Activated CD4-positive, alpha-beta memory T cell treated with anti-CD3 and anti-CD28 coated beads for 36 hours (primary cell): Measurements from ENCODE around the gene RASSF10. TPM values are rescaled to one million over a fixed set of nuclear protein-coding genes. Genes with fewer than 3 reads are reported as not detected.

Experiments used
- CTCF ChIA-PET: fragments of 350-600 bp; sonication (Branson Sonifier 250); formaldehyde crosslinking; loops from one replicate; lab custom pipeline; 2021; ENCODE audit warnings: antibody characterized with exemption, inconsistent platforms; lab: Charles Lee
- POLR2A ChIA-PET: fragments of 350-600 bp; sonication (Branson Sonifier 250); formaldehyde crosslinking; loops from one replicate; lab custom pipeline; 2021; ENCODE audit warnings: antibody characterized with exemption; lab: Charles Lee
- DNase-seq: peaks from one replicate; pipeline ENCODE4 v3.0.0-alpha.2; 2020
- H3K27ac Mint-ChIP-seq: one replicate; pipeline ENCODE4 v1.8.0; 2021; ENCODE audit warnings: mixed read lengths
- H3K27me3 Mint-ChIP-seq: one replicate; pipeline ENCODE4 v1.8.0; 2021; ENCODE audit warnings: mixed read lengths
- H3K36me3 Mint-ChIP-seq: one replicate; pipeline ENCODE4 v1.8.0; 2021; ENCODE audit warnings: mixed read lengths
- H3K4me1 Mint-ChIP-seq: one replicate; pipeline ENCODE4 v1.8.0; 2021; ENCODE audit warnings: low read depth, mixed read lengths
- H3K4me3 Mint-ChIP-seq: one replicate; pipeline ENCODE4 v1.8.0; 2021; ENCODE audit warnings: mild to moderate bottlenecking, mixed read lengths
- H3K9me3 Mint-ChIP-seq: one replicate; pipeline ENCODE4 v1.8.0; 2021; ENCODE audit warnings: mixed read lengths
- intact Hi-C: fragments of 100-400 bp; cut with micrococcal nuclease; formaldehyde crosslinking; loops from one replicate; pipeline ENCODE4 v1.15.1; 2023
- total RNA-seq, 2 experiments: library from RNA; stranded (reverse); gene quantifications; one replicate each; pipeline ENCODE4 v1.2.3, GENCODE V29; 2021

The RASSF10 gene
- total RNA-seq, 2 experiments from 2014 or later: not detected

DNA sequence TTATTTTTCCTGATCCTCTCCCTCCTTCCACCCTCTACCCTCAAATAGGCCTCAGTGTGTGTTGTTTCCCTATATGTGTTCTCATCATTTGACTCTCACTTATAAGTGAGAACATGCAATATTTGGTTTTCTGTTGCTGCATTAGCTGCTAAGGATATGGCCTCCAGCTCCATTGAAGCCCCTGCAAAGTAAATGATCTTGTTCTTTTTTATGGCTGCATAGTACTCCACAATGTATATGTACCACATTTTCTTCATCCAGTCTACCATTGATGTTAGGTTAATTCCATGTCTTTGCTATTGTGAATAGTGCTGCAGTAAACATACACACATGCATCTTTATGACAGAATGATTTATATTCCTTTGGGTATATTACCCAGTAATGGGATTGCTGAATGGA is 13.3 kb upstream of the RASSF10 start:
- Mint-ChIP-seq H3K36me3 (no peaks in the 10 kb centered on the region), H3K27me3 (peaks cover 7% of the 10 kb centered on the region), H3K27ac (no peak overlapping the region), H3K4me1 (no peaks in the 10 kb centered on the region), H3K9me3 (peaks cover 6% of the 10 kb centered on the region), H3K4me3 (no peak overlapping the region)
- POLR2A ChIA-PET: no interaction called here
- no peak for DNase-seq
- CTCF ChIA-PET: no interaction called here
- intact Hi-C loops: no loop called here

DNA sequence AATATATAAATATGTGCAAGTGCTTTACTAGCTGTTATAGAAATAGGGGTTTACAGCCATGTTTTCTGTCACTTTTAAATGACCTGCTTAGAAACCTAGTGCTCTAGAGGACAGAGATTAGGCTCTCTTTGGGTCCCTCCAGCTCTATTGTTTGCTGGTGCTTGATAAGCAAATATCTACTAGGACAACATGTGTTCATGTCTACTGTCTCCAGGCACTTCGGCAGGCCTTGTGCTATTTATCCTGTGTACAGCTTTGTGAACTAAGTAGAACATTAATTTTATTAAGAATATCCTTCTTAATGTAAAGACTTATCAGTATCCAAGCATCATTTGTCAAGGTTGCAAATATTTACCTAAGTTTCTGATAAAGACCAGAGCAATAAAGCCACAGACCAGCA is 11.9 kb upstream of the RASSF10 start:
- Mint-ChIP-seq H3K9me3 (peaks cover 6% of the 10 kb centered on the region), H3K4me1 (no peaks in the 10 kb centered on the region), H3K4me3 (no peak overlapping the region), H3K27ac (no peak overlapping the region), H3K27me3 (peaks cover 14% of the 10 kb centered on the region), H3K36me3 (no peaks in the 10 kb centered on the region)
- DNase-seq: no peak
- intact Hi-C loops: no loop called here
- POLR2A ChIA-PET: no interaction called here
- CTCF ChIA-PET: no interaction called here

DNA sequence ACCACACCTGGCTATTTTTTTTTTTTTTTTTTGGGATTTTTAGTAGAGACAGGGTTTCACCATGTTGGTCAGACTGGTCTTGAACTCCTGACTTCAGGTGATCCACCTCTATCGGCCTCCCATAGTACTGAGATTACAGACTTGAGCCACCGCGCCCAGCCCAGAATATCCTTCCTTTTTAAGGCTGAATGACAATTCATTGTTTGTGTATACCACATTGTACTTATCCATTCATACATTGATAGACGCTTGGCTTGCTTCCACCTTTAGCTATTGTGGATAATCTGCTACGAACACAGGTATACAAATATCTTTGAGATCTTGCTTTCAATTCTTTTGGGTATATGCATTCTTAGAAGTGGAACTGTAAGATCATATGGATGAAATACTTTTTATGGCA is 10.8 kb upstream of the RASSF10 start:
- Mint-ChIP-seq H3K36me3 (no peaks in the 10 kb centered on the region), H3K27ac (no peak overlapping the region), H3K4me3 (no peak overlapping the region), H3K4me1 (no peaks in the 10 kb centered on the region), H3K27me3 (peaks cover 19% of the 10 kb centered on the region), H3K9me3 (peaks cover 6% of the 10 kb centered on the region)
- POLR2A ChIA-PET: interaction anchor here (0.6 kb wide), 1 partner anchor 15 kb away, joined by 4 read pairs; no protein-coding TSS in a partner anchor
- CTCF ChIA-PET: no interaction called here
- intact Hi-C loops: no loop called here
- DNase-seq: no peak

DNA sequence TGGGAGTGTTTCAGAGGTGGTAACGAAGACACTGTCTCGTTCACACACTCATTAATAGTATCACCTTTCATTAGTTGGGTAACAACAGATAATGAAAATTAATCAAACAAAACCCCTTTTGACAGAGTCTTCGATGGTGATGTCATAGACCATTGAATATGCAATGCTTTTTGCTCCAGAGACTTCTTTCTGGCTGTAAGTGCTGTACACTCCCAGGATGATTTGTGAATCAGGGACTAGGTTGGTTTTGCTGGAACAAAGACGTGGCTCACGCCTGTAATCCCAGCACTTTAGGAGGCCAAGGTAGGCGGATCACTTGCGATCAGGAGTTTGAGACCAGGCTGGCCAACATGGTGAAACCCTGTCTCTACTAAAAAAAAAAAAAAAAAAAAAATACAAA is 9.5 kb upstream of the RASSF10 start:
- H3K27me3 Mint-ChIP-seq: peaks cover 26% of the 10 kb centered on the region
- no peak overlapping the region for H3K4me3 Mint-ChIP-seq
- ChIA-PET CTCF (no interaction called here), POLR2A (no interaction called here)
- no peak for DNase-seq
- peaks cover 6% of the 10 kb centered on the region for H3K9me3 Mint-ChIP-seq
- no peak overlapping the region for H3K27ac Mint-ChIP-seq
- intact Hi-C loops: no loop called here
- H3K4me1 Mint-ChIP-seq: no peaks in the 10 kb centered on the region
- no peaks in the 10 kb centered on the region for H3K36me3 Mint-ChIP-seq

DNA sequence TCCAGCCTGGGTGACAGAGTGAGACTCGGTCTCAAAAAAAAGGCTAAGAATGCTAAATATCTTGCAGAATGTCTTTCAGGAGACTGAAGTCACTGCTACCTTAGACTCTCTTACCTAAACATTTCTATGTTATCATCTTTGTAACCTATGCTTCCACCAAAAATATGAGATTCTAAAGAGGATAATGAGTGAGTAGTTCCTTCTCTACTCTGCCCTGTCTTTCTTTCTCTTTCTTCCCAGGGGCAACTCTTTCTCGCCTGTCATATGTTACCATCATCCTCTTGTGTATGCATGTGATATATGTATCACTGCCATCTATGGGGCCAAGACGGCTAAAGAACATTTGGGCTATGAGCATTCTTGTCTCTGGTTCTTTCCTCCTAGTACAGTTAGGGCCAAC is 9.0 kb upstream of the RASSF10 start:
- Mint-ChIP-seq H3K27ac (no peak overlapping the region), H3K27me3 (peaks cover 27% of the 10 kb centered on the region), H3K4me3 (no peak overlapping the region), H3K9me3 (peaks cover 6% of the 10 kb centered on the region), H3K36me3 (no peaks in the 10 kb centered on the region), H3K4me1 (no peaks in the 10 kb centered on the region)
- intact Hi-C loops: no loop called here
- DNase-seq: no peak
- CTCF ChIA-PET: no interaction called here
- POLR2A ChIA-PET: no interaction called here

DNA sequence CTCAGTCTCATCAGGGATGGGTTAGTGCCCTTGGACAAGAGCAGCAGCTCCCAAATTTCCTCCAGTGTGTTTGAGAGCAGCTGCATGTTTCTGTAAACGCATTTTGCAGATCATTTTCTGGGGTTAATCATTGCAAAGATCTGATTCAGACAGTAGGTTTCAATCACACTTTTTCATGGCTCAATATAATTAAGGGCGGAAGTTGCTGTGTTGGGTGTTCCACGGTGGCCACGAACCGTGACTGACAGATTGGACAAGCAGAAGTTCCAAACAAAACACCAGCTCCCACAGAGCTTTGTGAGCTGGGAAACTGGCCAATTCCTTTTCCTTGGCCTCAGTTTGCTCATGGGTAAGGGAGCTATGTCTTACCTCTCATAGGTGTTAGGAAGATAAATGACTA is 8.4 kb upstream of the RASSF10 start:
- Mint-ChIP-seq H3K27me3 (peaks cover 27% of the 10 kb centered on the region), H3K4me3 (no peak overlapping the region), H3K9me3 (peaks cover 5% of the 10 kb centered on the region), H3K27ac (no peak overlapping the region), H3K36me3 (no peaks in the 10 kb centered on the region), H3K4me1 (no peaks in the 10 kb centered on the region)
- POLR2A ChIA-PET: no interaction called here
- intact Hi-C loops: no loop called here
- DNase-seq: no peak
- CTCF ChIA-PET: no interaction called here

DNA sequence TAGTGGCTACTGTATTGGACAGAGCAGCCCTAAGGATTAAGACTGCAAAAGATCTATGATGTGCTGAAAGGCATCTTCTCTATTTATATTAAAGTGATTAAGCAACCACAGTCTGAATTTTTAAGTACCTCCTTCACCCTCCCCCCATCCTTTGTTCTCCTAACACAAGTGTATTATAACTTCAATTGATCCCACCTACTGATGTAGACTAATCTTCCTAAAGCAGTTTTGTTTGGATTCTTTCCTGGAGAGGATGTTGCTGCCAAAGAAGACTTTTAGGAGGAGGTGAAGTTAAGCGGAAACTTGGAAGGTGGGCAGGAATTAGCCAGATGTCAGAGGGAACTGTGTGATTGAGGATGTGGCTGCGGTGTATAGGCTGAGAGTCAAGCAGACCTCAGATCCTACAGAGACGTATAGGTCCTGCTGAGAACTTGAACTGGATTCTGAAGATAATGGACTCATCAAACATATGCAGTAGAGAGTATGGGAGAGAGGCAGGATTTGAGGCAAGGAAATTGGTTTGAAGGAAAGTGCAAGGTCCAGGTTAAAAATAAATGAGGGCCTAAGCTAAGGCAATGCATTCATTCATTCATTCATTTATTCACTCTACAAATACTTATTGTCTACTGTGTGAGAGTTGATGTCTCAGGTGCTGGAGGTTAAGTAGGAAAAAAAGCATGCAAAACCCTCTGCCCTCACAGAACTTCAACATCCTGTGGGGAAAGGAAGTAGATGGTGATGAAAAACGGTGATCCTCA is 5.2 kb upstream of the RASSF10 start:
- Mint-ChIP-seq H3K4me1 (peaks cover 3% of the 10 kb centered on the region), H3K4me3 (no peak overlapping the region), H3K27ac (no peak overlapping the region), H3K27me3 (peaks cover 54% of the 10 kb centered on the region), H3K36me3 (no peaks in the 10 kb centered on the region), H3K9me3 (no peaks in the 10 kb centered on the region)
- CTCF ChIA-PET: no interaction called here
- no peak for DNase-seq
- intact Hi-C loops: no loop called here
- POLR2A ChIA-PET: no interaction called here

DNA sequence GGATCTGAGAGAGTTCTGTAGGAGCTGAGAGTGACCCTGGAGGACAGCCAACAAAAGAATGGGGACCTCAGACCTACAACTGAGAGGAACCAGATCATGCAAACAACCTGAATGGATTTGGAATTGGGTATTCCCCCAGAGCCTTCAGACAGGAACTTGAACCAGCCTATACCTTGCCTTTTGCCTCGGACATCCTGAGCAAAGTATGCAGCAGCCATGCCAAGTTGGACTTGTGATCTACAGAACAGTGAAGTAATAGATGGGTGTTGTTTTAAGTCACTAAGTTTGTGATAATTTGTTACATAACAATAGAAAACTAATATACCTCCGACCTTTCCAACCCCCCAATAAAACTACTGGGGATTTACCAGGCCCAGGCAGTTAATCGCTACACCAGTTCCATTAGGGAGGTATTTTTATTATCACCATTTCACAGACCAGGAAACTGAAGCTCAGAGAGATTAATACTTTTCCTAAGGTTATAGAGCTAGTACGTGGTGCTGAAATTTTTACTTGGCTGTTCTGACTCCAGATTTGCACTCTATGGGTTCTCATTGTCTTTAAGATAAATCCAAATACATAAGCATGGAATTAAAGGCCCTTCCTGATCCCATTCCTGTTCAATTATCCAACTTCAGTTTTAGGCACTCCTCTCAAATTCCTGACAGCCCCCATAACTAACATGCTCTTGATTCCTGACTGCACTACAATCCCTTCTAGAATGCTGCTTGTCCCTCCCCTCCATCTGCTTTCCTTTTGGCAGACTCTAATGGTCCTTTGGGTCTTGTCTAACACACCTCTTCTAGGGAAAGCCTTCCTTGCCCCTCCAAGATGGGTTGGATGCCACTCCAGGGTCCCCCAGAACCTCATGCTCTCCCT is 1.7 kb upstream of the RASSF10 start:
- H3K27me3 Mint-ChIP-seq: peaks cover 66% of the 10 kb centered on the region
- no peaks in the 10 kb centered on the region for H3K36me3 Mint-ChIP-seq
- POLR2A ChIA-PET: no interaction called here

DNA sequence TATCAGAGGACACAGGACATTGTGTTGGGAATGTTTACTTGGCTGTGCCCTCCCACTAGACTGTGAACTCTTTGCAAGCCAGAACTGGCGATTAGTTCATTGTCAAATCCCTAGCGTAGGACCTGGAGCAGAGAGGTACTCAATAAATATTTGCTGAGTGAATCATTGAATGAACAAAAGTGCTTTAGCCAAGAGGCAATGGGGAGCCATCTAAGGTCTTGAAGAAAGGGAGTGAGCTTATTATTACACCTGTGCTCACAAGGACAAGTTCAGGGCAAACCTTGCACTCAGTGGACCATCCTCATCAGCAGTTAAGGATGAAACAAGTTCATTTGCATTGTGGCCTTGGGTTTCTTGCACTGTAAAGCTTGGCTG is 1.1 kb upstream of the RASSF10 start:
- H3K27me3 Mint-ChIP-seq: peaks cover 68% of the 10 kb centered on the region
- POLR2A ChIA-PET: no interaction called here
- intact Hi-C loops: no loop called here
- no peak for DNase-seq
- H3K9me3 Mint-ChIP-seq: no peaks in the 10 kb centered on the region
- no peak overlapping the region for H3K4me3 Mint-ChIP-seq
- no peaks in the 10 kb centered on the region for H3K36me3 Mint-ChIP-seq
- peaks cover 7% of the 10 kb centered on the region for H3K4me1 Mint-ChIP-seq
- CTCF ChIA-PET: no interaction called here
- H3K27ac Mint-ChIP-seq: no peak overlapping the region

More for the DNA sequence above, 1.7 kb upstream of the RASSF10 start:
- peaks cover 7% of the 10 kb centered on the region for H3K4me1 Mint-ChIP-seq
- DNase-seq: no peak
- CTCF ChIA-PET: interaction anchor here (0.6 kb wide), 1 partner anchor 336 kb away, joined by 3 read pairs; no protein-coding TSS in a partner anchor
- intact Hi-C loops: no loop called here
- no peak overlapping the region for H3K27ac Mint-ChIP-seq
- no peak overlapping the region for H3K4me3 Mint-ChIP-seq
- H3K9me3 Mint-ChIP-seq: no peaks in the 10 kb centered on the region

DNA sequence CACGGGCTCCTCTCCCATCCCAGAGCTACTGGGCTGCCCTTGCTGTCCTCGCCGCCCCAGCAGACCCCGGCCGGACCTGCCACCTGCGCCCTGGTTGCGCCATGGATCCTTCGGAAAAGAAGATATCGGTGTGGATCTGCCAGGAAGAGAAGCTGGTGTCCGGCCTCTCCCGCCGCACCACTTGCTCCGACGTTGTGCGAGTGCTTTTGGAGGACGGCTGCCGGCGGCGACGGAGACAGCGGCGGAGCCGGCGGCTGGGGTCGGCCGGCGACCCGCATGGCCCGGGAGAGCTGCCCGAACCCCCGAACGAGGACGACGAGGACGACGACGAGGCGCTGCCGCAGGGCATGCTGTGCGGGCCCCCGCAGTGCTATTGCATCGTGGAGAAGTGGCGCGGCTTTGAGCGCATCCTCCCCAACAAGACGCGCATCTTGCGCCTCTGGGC is 382 bp downstream of the RASSF10 start:
- H3K9me3 Mint-ChIP-seq: no peaks in the 10 kb centered on the region
- intact Hi-C loops: no loop called here
- no peak for DNase-seq
- peaks cover 7% of the 10 kb centered on the region for H3K4me1 Mint-ChIP-seq
- H3K36me3 Mint-ChIP-seq: no peaks in the 10 kb centered on the region
- POLR2A ChIA-PET: no interaction called here
- H3K27ac Mint-ChIP-seq: no peak overlapping the region
- peaks cover 69% of the 10 kb centered on the region for H3K27me3 Mint-ChIP-seq
- H3K4me3 Mint-ChIP-seq: no peak overlapping the region
- CTCF ChIA-PET: no interaction called here

DNA sequence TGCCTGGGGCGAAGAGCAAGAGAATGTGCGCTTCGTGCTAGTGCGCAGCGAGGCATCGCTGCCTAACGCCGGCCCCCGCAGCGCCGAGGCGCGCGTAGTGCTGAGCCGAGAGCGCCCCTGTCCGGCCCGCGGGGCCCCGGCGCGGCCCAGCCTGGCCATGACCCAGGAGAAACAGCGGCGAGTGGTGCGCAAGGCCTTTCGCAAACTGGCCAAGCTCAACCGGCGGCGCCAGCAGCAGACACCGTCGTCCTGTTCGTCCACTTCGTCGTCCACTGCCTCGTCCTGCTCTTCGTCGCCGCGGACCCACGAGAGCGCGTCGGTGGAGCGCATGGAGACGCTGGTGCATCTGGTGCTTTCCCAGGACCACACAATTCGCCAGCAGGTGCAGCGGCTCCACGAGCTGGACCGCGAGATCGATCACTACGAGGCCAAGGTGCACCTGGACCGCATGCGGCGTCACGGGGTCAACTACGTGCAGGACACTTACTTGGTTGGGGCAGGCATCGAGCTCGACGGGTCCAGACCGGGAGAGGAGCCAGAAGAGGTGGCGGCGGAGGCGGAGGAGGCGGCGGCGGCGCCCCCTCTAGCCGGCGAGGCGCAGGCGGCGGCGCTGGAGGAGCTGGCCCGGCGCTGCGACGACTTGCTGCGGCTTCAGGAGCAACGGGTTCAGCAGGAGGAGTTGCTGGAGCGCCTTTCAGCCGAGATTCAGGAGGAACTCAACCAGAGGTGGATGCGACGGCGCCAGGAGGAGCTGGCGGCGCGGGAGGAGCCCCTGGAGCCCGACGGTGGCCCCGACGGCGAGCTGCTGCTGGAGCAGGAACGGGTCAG is 1.0 kb downstream of the RASSF10 start:
- CTCF ChIA-PET: no interaction called here
- Mint-ChIP-seq H3K27me3 (peaks cover 70% of the 10 kb centered on the region), H3K27ac (no peak overlapping the region), H3K36me3 (no peaks in the 10 kb centered on the region), H3K4me1 (peaks cover 7% of the 10 kb centered on the region), H3K9me3 (no peaks in the 10 kb centered on the region), H3K4me3 (no peak overlapping the region)
- POLR2A ChIA-PET: no interaction called here
- no peak for DNase-seq
- intact Hi-C loops: no loop called here
